Fibroblast of skin of left quadriceps (primary cell): ENCODE results near the gene SLC5A8.

Source experiments
- DNase-seq, 2 experiments: peaks; one replicate each; pipeline ENCODE4 v3.0.0-alpha.2; 2013; ENCODE audit warnings: low read depth in 2 of 2

SLC5A8 gene

GRCh38 chr12:101209319-101210302, at the start of gene SLC5A8:
TSS of gene SLC5A8 (minus strand) at chr12:101210238. CDS start at chr12:101209848, 390 bp downstream.
- no peak for DNase-seq

GRCh38 chr12:101257357-101257756, 47.3 kb upstream of the SLC5A8 start:
- no peak for DNase-seq

GRCh38 chr12:101256266-101256665, 46.2 kb upstream of the SLC5A8 start:
- no peak for DNase-seq

GRCh38 chr12:101243616-101244015, 33.6 kb upstream of the SLC5A8 start:
- DNase-seq: no peak

GRCh38 chr12:101243074-101243473, 33.0 kb upstream of the SLC5A8 start:
- no peak for DNase-seq

GRCh38 chr12:101238800-101239329, 28.8 kb upstream of the SLC5A8 start:
- DNase-seq: no peak

GRCh38 chr12:101238306-101238705, 28.3 kb upstream of the SLC5A8 start:
- DNase-seq: no peak

- no peak for DNase-seq
Measured at GRCh38 chr12:101235686-101236085, 25.6 kb upstream of the SLC5A8 start.

GRCh38 chr12:101231636-101232035, 21.6 kb upstream of the SLC5A8 start:
- no peak for DNase-seq

- DNase-seq: peak; percentile 2 to 15
Measured at GRCh38 chr12:101230547-101230946, 20.5 kb upstream of the SLC5A8 start.

- DNase-seq: no peak
Measured at GRCh38 chr12:101229841-101230241, 19.8 kb upstream of the SLC5A8 start.

- no peak for DNase-seq
Measured at GRCh38 chr12:101221301-101221700, 11.3 kb upstream of the SLC5A8 start.

- DNase-seq: no peak
Measured at GRCh38 chr12:101216810-101217209, 6.8 kb upstream of the SLC5A8 start.

- no peak for DNase-seq
Measured at GRCh38 chr12:101207086-101207780, 2.8 kb downstream of the SLC5A8 start.

GRCh38 chr12:101204602-101205304, 5.3 kb downstream of the SLC5A8 start:
- no peak for DNase-seq

GRCh38 chr12:101200824-101201223, 9.2 kb downstream of the SLC5A8 start:
- DNase-seq: no peak

- DNase-seq: no peak
Measured at GRCh38 chr12:101200145-101200544, 9.9 kb downstream of the SLC5A8 start.

GRCh38 chr12:101186291-101186690, 23.7 kb downstream of the SLC5A8 start:
- DNase-seq: no peak

- no peak for DNase-seq
Measured at GRCh38 chr12:101181776-101182175, 28.3 kb downstream of the SLC5A8 start.

GRCh38 chr12:101174541-101174940, 35.5 kb downstream of the SLC5A8 start:
- DNase-seq: no peak

GRCh38 chr12:101173197-101173749, 36.8 kb downstream of the SLC5A8 start:
- no peak for DNase-seq

- no peak for DNase-seq
Measured at GRCh38 chr12:101172316-101172715, 37.7 kb downstream of the SLC5A8 start.
